ENCODE results near the gene GOLGA6C.

Gene GOLGA6C

GRCh38 chr15:75231836-75232235, 26.3 kb upstream of the GOLGA6C start:
- no peak for DNase-seq (ENCODE audit: low read depth)
- no peak overlapping the region for H3K4me3 ChIP-seq (ENCODE audit: low read length)
- TF ChIP-seq CTCF (conservative IDR thresholded peaks at IDR 0.05; ENCODE audit: low read length), result no peak

DNA sequence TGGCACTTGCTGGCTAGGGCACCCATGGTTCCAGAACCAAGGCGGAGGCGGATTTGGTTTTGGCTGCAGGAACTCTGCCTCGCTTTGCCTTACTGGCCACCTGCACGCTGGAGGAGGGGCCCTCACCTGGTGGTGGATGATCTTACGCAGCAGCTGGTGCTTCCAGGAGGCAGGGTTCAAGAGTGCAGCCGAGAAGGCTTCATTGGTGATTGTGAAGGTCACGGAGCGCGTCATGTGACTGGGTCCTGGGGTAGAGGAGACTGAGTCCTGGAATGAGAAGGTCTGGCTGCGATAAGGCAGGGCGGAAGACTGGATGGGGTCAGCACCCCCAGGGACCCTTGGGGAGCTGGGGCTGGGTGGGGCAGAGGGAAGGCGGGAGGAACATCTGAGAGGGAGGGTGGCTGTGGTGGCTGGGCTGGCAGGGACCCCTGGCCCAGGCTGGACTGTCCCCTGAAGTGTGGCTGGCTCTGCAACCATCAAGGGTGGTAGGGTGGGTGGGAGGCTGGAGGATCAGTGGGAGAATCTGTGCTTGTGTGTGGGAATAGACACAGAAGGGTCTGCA, 25.8 kb upstream of the GOLGA6C start:
- no peak overlapping the region for H3K4me3 ChIP-seq (ENCODE audit: low read length)
- TF ChIP-seq CTCF (conservative IDR thresholded peaks at IDR 0.05; ENCODE audit: low read length), result no peak
- no peak for DNase-seq (ENCODE audit: low read depth)

DNA sequence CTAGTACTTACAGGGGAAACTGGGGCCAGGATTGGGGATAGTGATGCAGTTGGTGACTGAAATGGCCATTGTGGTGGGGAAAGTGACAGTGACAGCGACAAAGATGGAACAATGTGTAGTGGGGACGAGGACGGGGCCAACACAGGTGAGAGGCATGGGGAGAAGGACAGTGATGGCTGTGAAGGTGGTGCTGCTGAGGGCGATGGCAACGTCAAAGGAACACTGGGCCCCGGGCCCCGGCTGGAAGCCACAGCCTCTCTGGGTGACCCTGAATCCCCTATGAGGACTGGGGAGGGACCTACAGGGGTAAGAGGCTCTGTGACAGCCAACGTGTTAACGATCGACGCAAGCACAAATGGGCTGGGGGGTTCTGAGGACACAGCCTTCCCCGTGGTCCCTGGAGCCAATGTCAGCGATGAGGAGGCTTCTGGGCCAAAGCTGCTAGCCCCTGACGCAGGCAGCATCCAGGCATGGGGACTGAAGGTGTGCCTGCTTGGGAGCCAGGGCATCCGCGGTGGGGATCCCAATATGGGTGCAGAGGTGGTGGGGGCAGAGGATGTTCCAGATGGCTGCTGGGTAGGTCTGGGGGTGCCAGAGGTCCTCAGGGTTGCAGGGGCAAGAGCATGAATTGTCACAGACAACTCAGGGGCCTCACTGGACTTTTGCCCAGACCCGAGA, 25.2 kb upstream of the GOLGA6C start:
- TF ChIP-seq CTCF (conservative IDR thresholded peaks at IDR 0.05; ENCODE audit: low read length), result no peak
- DNase-seq (ENCODE audit: low read depth), result no peak
- H3K4me3 ChIP-seq (ENCODE audit: low read length), result no peak overlapping the region

- no peak for DNase-seq (ENCODE audit: low read depth)
- H3K4me3 ChIP-seq (ENCODE audit: low read length), result no peak overlapping the region
These were observed 24.5 kb upstream of the GOLGA6C start for GRCh38 chr15:75233504-75234190.

DNA sequence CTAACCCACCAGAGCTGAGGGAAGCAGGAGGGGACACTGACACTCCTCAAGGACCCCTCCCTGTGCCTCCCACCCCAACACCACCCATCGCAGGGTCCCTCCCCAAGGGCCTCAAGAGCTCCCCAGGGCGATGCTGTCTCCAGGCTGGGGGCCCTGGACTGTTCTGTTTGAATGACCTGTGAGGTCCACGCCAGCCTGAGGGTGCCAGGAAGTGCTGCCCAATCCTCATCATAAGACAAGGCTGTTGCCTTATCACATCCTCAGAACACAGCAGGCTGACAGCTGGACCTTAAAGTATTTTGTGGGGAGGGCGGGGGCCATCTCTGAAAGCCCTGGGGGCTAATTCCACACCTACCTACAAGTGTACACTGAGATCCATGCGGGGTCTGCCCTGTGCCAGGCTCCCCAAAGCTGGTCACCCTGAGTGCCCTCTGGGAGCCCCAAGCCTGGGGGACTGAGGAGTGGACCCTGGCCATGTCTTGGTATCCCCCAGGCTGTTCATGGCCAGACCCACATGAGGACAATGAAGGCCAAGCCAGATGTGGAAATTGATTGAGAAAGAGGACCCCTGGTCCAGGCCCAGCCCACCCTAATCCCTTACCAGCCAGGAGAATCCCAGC, 23.8 kb upstream of the GOLGA6C start:
- no peak for TF ChIP-seq CTCF (conservative IDR thresholded peaks at IDR 0.05; ENCODE audit: low read length)
- H3K4me3 ChIP-seq (ENCODE audit: low read length), result no peak overlapping the region
- no peak for DNase-seq (ENCODE audit: low read depth)

More at GRCh38 chr15:75233504-75234190, 24.5 kb upstream of the GOLGA6C start:
- TF ChIP-seq CTCF (conservative IDR thresholded peaks at IDR 0.05; ENCODE audit: low read length), result no peak

DNA sequence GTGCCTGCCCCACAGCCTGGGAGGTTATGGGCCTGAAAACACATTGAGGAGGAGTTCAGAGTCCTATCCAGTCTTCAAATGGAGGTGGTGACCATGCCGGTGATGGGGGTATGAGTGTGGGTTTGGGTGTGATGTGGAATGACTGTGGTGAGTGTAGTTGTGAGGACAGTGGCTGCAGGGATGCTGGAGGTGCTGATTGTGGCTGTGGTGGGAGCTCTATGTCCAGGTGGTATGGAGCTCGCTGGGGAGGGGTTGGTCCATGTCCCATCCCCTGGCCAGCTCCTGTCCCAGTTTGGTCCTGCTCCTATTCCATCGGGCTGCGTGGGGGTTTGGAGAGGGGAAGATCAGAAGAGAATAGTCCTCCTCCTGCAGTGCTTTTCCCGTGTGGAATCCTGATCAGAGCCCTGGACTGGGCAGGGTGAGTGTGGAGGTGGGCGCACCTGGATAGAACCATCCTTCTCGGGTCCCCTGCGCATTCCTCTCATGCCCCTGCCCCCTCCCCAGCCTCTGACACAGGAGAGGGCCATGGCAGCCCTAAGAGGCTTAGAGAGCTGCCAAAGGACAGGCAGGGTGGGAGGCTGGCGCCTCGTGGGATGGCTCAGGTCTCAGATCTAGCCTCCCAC, 23.0 kb upstream of the GOLGA6C start:
- H3K4me3 ChIP-seq (ENCODE audit: low read length), result no peak overlapping the region
- no peak for TF ChIP-seq CTCF (conservative IDR thresholded peaks at IDR 0.05; ENCODE audit: low read length)
- no peak for DNase-seq (ENCODE audit: low read depth)

Measured in AG10803 (cell line).